GM12878 (cell line): ENCODE results near the gene CIB4. TPM values are rescaled to one million over a fixed set of nuclear protein-coding genes. Genes with fewer than 3 reads are reported as not detected.

ENCODE experiments used
- ATAC-seq: fragments of 200-7000 bp; cut with Tn5 transposase; 3 replicates; pipeline ENCODE4 v1.9.1; 2020; ENCODE audit warnings: mild to moderate bottlenecking, moderate library complexity
- BruUV-seq: library from RNA; stranded (reverse); fragments of 400-500 nt; replicated peaks from 2 replicates; lab custom pipeline; 2021; lab: Mats Ljungman, UMichigan
- CTCF ChIA-PET: fragments of 300-600 bp; sonication (Branson Sonifier 250); formaldehyde crosslinking; extraction: SDS; loops from one replicate; lab custom pipeline; 2021; ENCODE audit warnings: inconsistent platforms; lab: Yijun Ruan, JAX
- POLR2A ChIA-PET: fragments of 350-600 bp; formaldehyde crosslinking; extraction: SDS; loops from one replicate; lab custom pipeline; 2021; ENCODE audit warnings: inconsistent platforms; lab: Charles Lee
- RAD21 ChIA-PET: fragments of 300-600 bp; sonication (Branson Sonifier 250); formaldehyde crosslinking; loops from one replicate; lab custom pipeline; 2023; ENCODE audit warnings: antibody characterized with exemption; ENCODE audit not compliant: unreplicated experiment; lab: Charles Lee
- SMC1A ChIA-PET: fragments of 300-600 bp; sonication (Branson Sonifier 250); formaldehyde crosslinking; loops from one replicate; lab custom pipeline; 2023; ENCODE audit not compliant: unreplicated experiment, uncharacterized antibody; lab: Charles Lee
- DNase-seq: peaks from one replicate; pipeline ENCODE4 v3.0.0-alpha.2; 2011; ENCODE audit warnings: low read depth, low spot score
- FAIRE-seq: peaks from 3 replicates; lab custom pipeline; 2011; peaks lifted over from hg19 to GRCh38; lab: Jason Lieb, UNC
- H2AFZ ChIP-seq: 2 replicates; pipeline ENCODE4 v1.6.0; 2011; ENCODE audit warnings: low read depth, low read length, control low read depth; ENCODE audit not compliant: control insufficient read depth
- H3K27ac ChIP-seq: 2 replicates; pipeline ENCODE4 v1.5.1; 2011; ENCODE audit warnings: control low read depth; ENCODE audit not compliant: control insufficient read depth, insufficient read depth
- H3K27me3 ChIP-seq, 2 experiments: replicated peaks in 1 of 2; 2 replicates each; pipeline versions ENCODE4 v1.6.0 to v1.6.1; 2011; ENCODE audit warnings: low read length in 1 of 2; ENCODE audit not compliant: control insufficient read depth in 2 of 2, insufficient read depth in 2 of 2
- H3K36me3 ChIP-seq, 2 experiments: 2 replicates each; pipeline ENCODE4 v1.5.1; 2011; ENCODE audit warnings: low read length in 1 of 2; ENCODE audit not compliant: control insufficient read depth in 2 of 2, insufficient read depth in 2 of 2
- H3K4me1 ChIP-seq: 2 replicates; pipeline ENCODE4 v1.6.1; 2011; ENCODE audit warnings: mild to moderate bottlenecking, low read length, moderate library complexity, mixed read lengths; ENCODE audit not compliant: control insufficient read depth, insufficient read depth
- H3K4me2 ChIP-seq: 2 replicates; pipeline ENCODE4 v1.6.0; 2011; ENCODE audit warnings: control low read depth; ENCODE audit not compliant: control insufficient read depth, insufficient read depth
- H3K4me3 ChIP-seq: fragments of 200-600 bp; sonication (generic); 2 replicates; pipeline ENCODE4 v1.5.1; 2016
- H3K79me2 ChIP-seq: 2 replicates; pipeline ENCODE4 v1.6.0; 2011; ENCODE audit warnings: low read length; ENCODE audit not compliant: control insufficient read depth, insufficient read depth
- H3K9ac ChIP-seq: 2 replicates; pipeline ENCODE4 v1.8.0; 2011; ENCODE audit warnings: low read length, control low read depth, mixed read lengths; ENCODE audit not compliant: control insufficient read depth, insufficient read depth
- H3K9me3 ChIP-seq: replicated peaks from 3 replicates; pipeline ENCODE4 v1.5.1; 2011; ENCODE audit warnings: mild to moderate bottlenecking, low read length; ENCODE audit not compliant: control insufficient read depth, insufficient read depth
- H4K20me1 ChIP-seq: 2 replicates; pipeline ENCODE4 v1.6.0; 2011; ENCODE audit not compliant: control insufficient read depth, insufficient read depth
- CBFB ChIP-seq: IDR thresholded peaks from 2 replicates; pipeline ENCODE4 v1.6.1; 2016; ENCODE audit warnings: antibody characterized with exemption, low read depth
- CBX3 ChIP-seq: fragments of 200-600 bp; sonication (generic); IDR thresholded peaks from 2 replicates; pipeline ENCODE4 v1.6.1; 2016; ENCODE audit warnings: low read depth, borderline replicate concordance
- ETV6 ChIP-seq, 2 experiments: fragments of 450-650 bp in 1 of 2; IDR thresholded peaks in 1 of 2; conservative IDR thresholded peaks in 1 of 2; 2 replicates each; pipeline ENCODE4 v1.6.1; 2014; ENCODE audit warnings: antibody characterized with exemption in 1 of 2, borderline replicate concordance in 1 of 2, low read depth in 1 of 2, mild to moderate bottlenecking in 1 of 2, moderate library complexity in 1 of 2
- FOXM1 ChIP-seq: IDR thresholded peaks from 2 replicates; pipeline ENCODE4 v1.6.1; 2012; ENCODE audit warnings: low read depth, mild to moderate bottlenecking, inconsistent platforms, low read length, moderate library complexity
- HDGF ChIP-seq: fragments of 450-650 bp; IDR thresholded peaks from 2 replicates; pipeline ENCODE4 v1.6.1; 2016; ENCODE audit warnings: antibody characterized with exemption
- IKZF2 ChIP-seq, 2 experiments: fragments of 450-650 bp; IDR thresholded peaks; 2 replicates each; pipeline ENCODE4 v1.6.1; 2017; ENCODE audit warnings: mild to moderate bottlenecking in 2 of 2, moderate library complexity in 2 of 2
- MYC ChIP-seq: IDR thresholded peaks from 2 replicates; pipeline ENCODE4 v1.6.1; 2011; ENCODE audit warnings: mild to moderate bottlenecking, low read length, moderate library complexity, inconsistent platforms; ENCODE audit not compliant: insufficient read depth, insufficient replicate concordance, insufficient read length, severe bottlenecking
- NBN ChIP-seq: fragments of 450-650 bp; IDR thresholded peaks from 2 replicates; pipeline ENCODE4 v1.6.1; 2016
- POLR2AphosphoS5 ChIP-seq: IDR thresholded peaks from 2 replicates; pipeline ENCODE4 v1.6.1; 2011; ENCODE audit warnings: mild to moderate bottlenecking, low read length, inconsistent platforms
- SPI1 ChIP-seq: IDR thresholded peaks from 2 replicates; pipeline ENCODE4 v1.6.1; 2011; ENCODE audit warnings: low read depth, mild to moderate bottlenecking, low read length, moderate library complexity, borderline replicate concordance; ENCODE audit not compliant: insufficient read depth
- TARDBP ChIP-seq: IDR thresholded peaks from 2 replicates; pipeline ENCODE4 v1.6.1; 2016; ENCODE audit warnings: borderline replicate concordance
- TBL1XR1 ChIP-seq: IDR thresholded peaks from 2 replicates; pipeline ENCODE4 v1.6.1; 2012; ENCODE audit warnings: low read depth, low read length, improper control_type of control experiment
- WGBS: methylation state at CpG from one replicate; pipeline ENCODE4 v1.1.6; 2016; ENCODE audit warnings: low lambda C conversion rate; ENCODE audit not compliant: insufficient replicate concordance, insufficient coverage; ENCODE audit errors: missing lambda C conversion rate; 5-methylcytosine and 5-hydroxymethylcytosine counted together
- in situ Hi-C: fragments of 300-500 bp; cut with MboI; formaldehyde crosslinking; loops from 9 replicates; pipeline ENCODE4 v1.14.3; 2018; ENCODE audit warnings: mixed read lengths
- intact Hi-C: fragments of 100-400 bp; cut with micrococcal nuclease; formaldehyde crosslinking; loops from one replicate; pipeline ENCODE4 v1.14.2; 2022; ENCODE audit not compliant: unreplicated experiment
- polyA plus RNA-seq, 11 experiments: library from polyadenylated mRNA; depleted of rRNA in 4 of 11; unstranded in 6 of 11; stranded (reverse) in 5 of 11; fragments of >200 nt; fragmentation: Nextera tagmentation in 4 of 11; fragmentation: Illumina TruSeq in 1 of 11; extraction: Ambion mirVana in 4 of 11; extraction: Trizol in 1 of 11; gene quantifications; 1 replicate in 1 of 11; 2 replicates in 10 of 11; pipeline versions ENCODE4 v1.2.1 to v1.2.3, GENCODE V29; 2011 to 2016; ENCODE audit warnings: inconsistent platforms in 2 of 11, missing spikeins in 2 of 11, low read depth in 1 of 11
- total RNA-seq, 4 experiments: library from RNA; depleted of rRNA in 3 of 4; stranded (reverse); fragments of >200 nt in 3 of 4; fragmentation: Illumina TruSeq in 1 of 4; extraction: Trizol in 1 of 4; gene quantifications; 2 replicates each; pipeline versions ENCODE4 v1.2.1 to v1.2.3, GENCODE V29; 2013 to 2021
- TF ChIP-seq, protein P1 (sequence below): IDR thresholded peaks from 2 replicates; pipeline ENCODE4 v1.6.1; 2012; ENCODE audit warnings: low read depth, low read length, improper control_type of control experiment
- TF ChIP-seq, protein P2 (sequence below): fragments of 150-350 bp; IDR thresholded peaks from 2 replicates; pipeline ENCODE4 v1.6.1; 2016; ENCODE audit warnings: low read depth, low read length
- TF ChIP-seq, protein P3 (sequence below): IDR thresholded peaks from 2 replicates; pipeline ENCODE4 v1.6.1; 2011; ENCODE audit warnings: mild to moderate bottlenecking, low read depth, low read length, moderate library complexity; ENCODE audit not compliant: insufficient replicate concordance

Gene CIB4
- total and polyA plus RNA-seq, 10 of the 15 experiments (the other 5 are each of a cell fraction or from before 2014, with no cell fraction given), result not detected

DNA sequence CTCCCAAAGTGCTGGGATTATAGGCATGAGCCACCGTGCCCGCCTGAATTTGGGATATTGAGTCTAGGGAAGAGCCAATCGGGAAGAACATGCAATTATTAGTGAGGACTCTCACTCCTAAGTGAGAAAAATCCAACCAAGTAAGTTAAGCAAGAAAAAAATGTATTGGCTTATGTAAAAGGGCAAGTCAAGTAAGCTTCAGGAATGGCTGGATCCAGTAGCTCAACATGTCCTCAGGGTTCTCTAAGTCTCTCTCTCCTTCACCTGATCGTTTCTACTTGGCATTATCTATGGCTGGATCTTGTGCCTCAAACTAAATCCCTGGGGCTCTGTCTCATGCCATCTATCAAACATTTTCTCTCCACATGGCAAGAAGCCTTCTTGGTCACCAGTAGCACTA lies 16.1 kb upstream of the CIB4 start:
- no peaks in the 10 kb centered on the region for H3K4me1 ChIP-seq
- H3K9ac ChIP-seq, result no peak overlapping the region
- RAD21 ChIA-PET, result no interaction called here
- 32% methylated on average over 4 of the region's 4 CpGs for WGBS
- intact Hi-C loops, result no loop called here
- no peaks in the 10 kb centered on the region; the same call in 1 of the 3 replicates for H3K9me3 ChIP-seq
- no TSS peak for BruUV-seq
- no peak overlapping the region for H2AFZ ChIP-seq
- no peak overlapping the region for H3K4me3 ChIP-seq
- peaks cover 0 to 3% of the 10 kb centered on the region in 2 experiments; a peak in 1 of 4 replicates for H3K27me3 ChIP-seq
- POLR2A ChIA-PET, result no interaction called here
- TF ChIP-seq TBL1XR1 (no peak), HDGF (no peak), SPI1 (no peak), NBN (no peak), FOXM1 (no peak), MYC (no peak), ETV6 (conservative IDR thresholded peaks at IDR 0.05 in 1 of 2, IDR thresholded peaks at IDR 0.05 in 1 of 2; ENCODE audit: borderline replicate concordance in 1 of 2, low read depth in 1 of 2) (no peak), IKZF2 (IDR thresholded peaks at IDR 0.05) (no peak), POLR2AphosphoS5 (no peak), CBX3 (no peak), TARDBP (no peak), CBFB (no peak)
- TF ChIP-seq, protein P1, sequence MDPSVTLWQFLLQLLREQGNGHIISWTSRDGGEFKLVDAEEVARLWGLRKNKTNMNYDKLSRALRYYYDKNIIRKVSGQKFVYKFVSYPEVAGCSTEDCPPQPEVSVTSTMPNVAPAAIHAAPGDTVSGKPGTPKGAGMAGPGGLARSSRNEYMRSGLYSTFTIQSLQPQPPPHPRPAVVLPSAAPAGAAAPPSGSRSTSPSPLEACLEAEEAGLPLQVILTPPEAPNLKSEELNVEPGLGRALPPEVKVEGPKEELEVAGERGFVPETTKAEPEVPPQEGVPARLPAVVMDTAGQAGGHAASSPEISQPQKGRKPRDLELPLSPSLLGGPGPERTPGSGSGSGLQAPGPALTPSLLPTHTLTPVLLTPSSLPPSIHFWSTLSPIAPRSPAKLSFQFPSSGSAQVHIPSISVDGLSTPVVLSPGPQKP, result no peak
- TF ChIP-seq, protein P2, sequence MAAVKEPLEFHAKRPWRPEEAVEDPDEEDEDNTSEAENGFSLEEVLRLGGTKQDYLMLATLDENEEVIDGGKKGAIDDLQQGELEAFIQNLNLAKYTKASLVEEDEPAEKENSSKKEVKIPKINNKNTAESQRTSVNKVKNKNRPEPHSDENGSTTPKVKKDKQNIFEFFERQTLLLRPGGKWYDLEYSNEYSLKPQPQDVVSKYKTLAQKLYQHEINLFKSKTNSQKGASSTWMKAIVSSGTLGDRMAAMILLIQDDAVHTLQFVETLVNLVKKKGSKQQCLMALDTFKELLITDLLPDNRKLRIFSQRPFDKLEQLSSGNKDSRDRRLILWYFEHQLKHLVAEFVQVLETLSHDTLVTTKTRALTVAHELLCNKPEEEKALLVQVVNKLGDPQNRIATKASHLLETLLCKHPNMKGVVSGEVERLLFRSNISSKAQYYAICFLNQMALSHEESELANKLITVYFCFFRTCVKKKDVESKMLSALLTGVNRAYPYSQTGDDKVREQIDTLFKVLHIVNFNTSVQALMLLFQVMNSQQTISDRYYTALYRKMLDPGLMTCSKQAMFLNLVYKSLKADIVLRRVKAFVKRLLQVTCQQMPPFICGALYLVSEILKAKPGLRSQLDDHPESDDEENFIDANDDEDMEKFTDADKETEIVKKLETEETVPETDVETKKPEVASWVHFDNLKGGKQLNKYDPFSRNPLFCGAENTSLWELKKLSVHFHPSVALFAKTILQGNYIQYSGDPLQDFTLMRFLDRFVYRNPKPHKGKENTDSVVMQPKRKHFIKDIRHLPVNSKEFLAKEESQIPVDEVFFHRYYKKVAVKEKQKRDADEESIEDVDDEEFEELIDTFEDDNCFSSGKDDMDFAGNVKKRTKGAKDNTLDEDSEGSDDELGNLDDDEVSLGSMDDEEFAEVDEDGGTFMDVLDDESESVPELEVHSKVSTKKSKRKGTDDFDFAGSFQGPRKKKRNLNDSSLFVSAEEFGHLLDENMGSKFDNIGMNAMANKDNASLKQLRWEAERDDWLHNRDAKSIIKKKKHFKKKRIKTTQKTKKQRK, result no peak
- TF ChIP-seq, protein P3, sequence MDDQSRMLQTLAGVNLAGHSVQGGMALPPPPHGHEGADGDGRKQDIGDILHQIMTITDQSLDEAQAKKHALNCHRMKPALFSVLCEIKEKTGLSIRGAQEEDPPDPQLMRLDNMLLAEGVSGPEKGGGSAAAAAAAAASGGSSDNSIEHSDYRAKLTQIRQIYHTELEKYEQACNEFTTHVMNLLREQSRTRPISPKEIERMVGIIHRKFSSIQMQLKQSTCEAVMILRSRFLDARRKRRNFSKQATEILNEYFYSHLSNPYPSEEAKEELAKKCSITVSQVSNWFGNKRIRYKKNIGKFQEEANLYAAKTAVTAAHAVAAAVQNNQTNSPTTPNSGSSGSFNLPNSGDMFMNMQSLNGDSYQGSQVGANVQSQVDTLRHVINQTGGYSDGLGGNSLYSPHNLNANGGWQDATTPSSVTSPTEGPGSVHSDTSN, result no peak
- CTCF ChIA-PET, result no interaction called here
- no peaks in the 10 kb centered on the region for H3K79me2 ChIP-seq
- no peak for FAIRE-seq
- H3K27ac ChIP-seq, result no peak overlapping the region
- H3K36me3 ChIP-seq, result no peaks in the 10 kb centered on the region
- in situ Hi-C loops, result no loop called here
- SMC1A ChIA-PET, result interaction anchor here (1.4 kb wide), 1 partner anchor 20 kb away, joined by 3 read pairs; no protein-coding TSS in a partner anchor
- H4K20me1 ChIP-seq, result no peaks in the 10 kb centered on the region
- no peak overlapping the region for H3K4me2 ChIP-seq
- ATAC-seq, result no peak
- no peak for DNase-seq
